Hepatocyte (in vitro differentiated cells): ENCODE measurements around the gene KIF20A. TPM values are rescaled to one million over a fixed set of nuclear protein-coding genes. Genes with fewer than 3 reads are reported as not detected.

ENCODE experiments used
- DNase-seq: peaks from one replicate; pipeline ENCODE4 v3.0.0-alpha.2; 2016; ENCODE audit warnings: low spot score
- H2AFZ ChIP-seq: fragments of 200-600 bp; sonication (generic); 2 replicates; pipeline ENCODE4 v1.6.0; 2016; ENCODE audit warnings: antibody characterized with exemption, mild to moderate bottlenecking
- H3K27ac ChIP-seq: fragments of 200-600 bp; sonication (generic); 2 replicates; pipeline ENCODE4 v1.5.1; 2016; ENCODE audit warnings: mild to moderate bottlenecking
- H3K27me3 ChIP-seq: fragments of 200-600 bp; sonication (generic); 2 replicates; pipeline ENCODE4 v1.6.1; 2016
- H3K36me3 ChIP-seq: fragments of 200-600 bp; sonication (generic); replicated peaks from 2 replicates; pipeline ENCODE4 v1.5.1; 2016; ENCODE audit warnings: low read depth; ENCODE audit not compliant: insufficient read depth
- H3K4me1 ChIP-seq: fragments of 200-600 bp; sonication (generic); 2 replicates; pipeline ENCODE4 v1.5.1; 2016; ENCODE audit warnings: mild to moderate bottlenecking, moderate library complexity; ENCODE audit not compliant: insufficient read depth
- H3K4me2 ChIP-seq: fragments of 200-600 bp; sonication (generic); 2 replicates; pipeline ENCODE4 v1.6.0; 2016
- H3K4me3 ChIP-seq: fragments of 200-600 bp; sonication (generic); 2 replicates; pipeline ENCODE4 v1.5.1; 2016; ENCODE audit warnings: mild to moderate bottlenecking
- H3K79me2 ChIP-seq: fragments of 200-600 bp; sonication (generic); 2 replicates; pipeline ENCODE4 v1.6.0; 2017; ENCODE audit warnings: mild to moderate bottlenecking
- H3K9me2 ChIP-seq: fragments of 200-600 bp; sonication (generic); replicated peaks from 2 replicates; pipeline ENCODE4 v1.6.0; 2017; ENCODE audit warnings: mild to moderate bottlenecking; ENCODE audit not compliant: insufficient read depth
- H3K9me3 ChIP-seq: fragments of 200-600 bp; sonication (generic); 2 replicates; pipeline ENCODE4 v1.5.1; 2016; ENCODE audit warnings: low read depth, mild to moderate bottlenecking
- H4K20me1 ChIP-seq: fragments of 200-600 bp; sonication (generic); 2 replicates; pipeline ENCODE4 v1.6.0; 2016; ENCODE audit warnings: mild to moderate bottlenecking; ENCODE audit not compliant: insufficient read depth, poor library complexity, severe bottlenecking
- EZH2 ChIP-seq: fragments of 200-600 bp; sonication (generic); IDR thresholded peaks from 2 replicates; pipeline ENCODE4 v1.6.1; 2016; ENCODE audit warnings: antibody characterized with exemption, mild to moderate bottlenecking, borderline replicate concordance
- EZH2phosphoT487 ChIP-seq: fragments of 200-600 bp; sonication (generic); IDR thresholded peaks from one replicate; pipeline ENCODE4 v1.6.1; 2018; ENCODE audit warnings: antibody characterized with exemption, mild to moderate bottlenecking, low read depth, moderate library complexity; ENCODE audit not compliant: unreplicated experiment, severe bottlenecking
- WGBS: methylation state at CpG from one replicate; pipeline ENCODE4 v1.1.6; 2016; ENCODE audit warnings: low lambda C conversion rate; ENCODE audit errors: missing lambda C conversion rate; 5-methylcytosine and 5-hydroxymethylcytosine counted together
- polyA plus RNA-seq: library from polyadenylated mRNA; unstranded; fragments of >200 nt; fragmentation: Nextera tagmentation; extraction: Ambion mirVana; gene quantifications from 2 replicates; pipeline ENCODE4 v1.2.1, GENCODE V29; 2016
- total RNA-seq: library from RNA; depleted of rRNA; stranded (reverse); fragments of >200 nt; gene quantifications from 2 replicates; pipeline ENCODE4 v1.2.3, GENCODE V29; 2014

KIF20A gene
- total and polyA plus RNA-seq, 2 experiments from 2014 or later: 9.0 to 12.3 TPM

DNA sequence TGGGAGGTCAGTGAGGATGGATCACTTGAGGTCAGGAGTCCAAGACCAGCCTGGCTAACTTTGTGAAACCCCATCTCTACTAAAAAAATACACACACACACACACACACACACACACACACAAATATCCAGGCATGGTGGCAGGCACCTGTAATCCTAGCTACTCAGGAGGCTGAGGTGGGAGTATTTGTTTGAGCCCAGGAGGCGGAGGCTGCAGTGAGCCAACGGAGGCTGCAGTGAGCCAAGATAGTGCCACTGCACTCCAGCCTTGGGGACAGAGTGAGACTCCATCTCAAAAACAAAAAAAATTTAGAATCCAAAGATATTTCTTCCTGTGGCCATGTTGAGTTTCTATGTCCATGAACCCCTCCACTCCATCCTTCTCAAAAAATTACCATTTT, 55.7 kb downstream of the KIF20A start:
- H3K79me2 ChIP-seq: no peaks in the 10 kb centered on the region
- no peak for TF ChIP-seq EZH2
- TF ChIP-seq EZH2phosphoT487: no peak
- no peak for DNase-seq
- H3K27ac ChIP-seq: no peak overlapping the region
- WGBS: 83% methylated on average over 2 of the region's 2 CpGs
- H3K27me3 ChIP-seq: peaks cover 3% of the 10 kb centered on the region
- H3K36me3 ChIP-seq: no peaks in the 10 kb centered on the region
- H4K20me1 ChIP-seq: no peaks in the 10 kb centered on the region
- H3K9me3 ChIP-seq: no peaks in the 10 kb centered on the region
- H3K4me2 ChIP-seq: no peak overlapping the region
- no peak overlapping the region for H3K4me3 ChIP-seq
- H3K9me2 ChIP-seq: no peaks in the 10 kb centered on the region
- H3K4me1 ChIP-seq: peaks cover 9% of the 10 kb centered on the region
- H2AFZ ChIP-seq: no peak overlapping the region

Other genes with a start within 250 kb of the KIF20A start
- 19.6 and 22.7 TPM in 2 replicates for gene FAM13B, start 146.0 kb upstream of the KIF20A start, total RNA-seq
- gene FAM13B, start 146.0 kb upstream of the KIF20A start, polyA plus RNA-seq: 8.1 and 9.4 TPM in 2 replicates
- gene WNT8A, start 95.1 kb upstream of the KIF20A start, total RNA-seq: not detected in 2 replicates
- gene WNT8A, start 95.1 kb upstream of the KIF20A start, polyA plus RNA-seq: not detected in 2 replicates
- 2.2 and 2.3 TPM in 2 replicates for gene NME5, start 39.7 kb upstream of the KIF20A start, total RNA-seq
- gene NME5, start 39.7 kb upstream of the KIF20A start, polyA plus RNA-seq: 1.8 and 2.6 TPM in 2 replicates
- 39.2 and 50.9 TPM in 2 replicates for gene BRD8, start 482 bp upstream of the KIF20A start, total RNA-seq
- 50.7 and 53.0 TPM in 2 replicates for gene BRD8, start 482 bp upstream of the KIF20A start, polyA plus RNA-seq
- gene CDC23, start 34.2 kb downstream of the KIF20A start, total RNA-seq: 32.3 and 33.2 TPM in 2 replicates
- 31.0 and 35.0 TPM in 2 replicates for gene CDC23, start 34.2 kb downstream of the KIF20A start, polyA plus RNA-seq
- 1.6 and 2.2 TPM in 2 replicates for gene GFRA3, start 95.5 kb downstream of the KIF20A start, total RNA-seq
- gene GFRA3, start 95.5 kb downstream of the KIF20A start, polyA plus RNA-seq: 3.2 and 4.2 TPM in 2 replicates
- 2.3 and 3.7 TPM in 2 replicates for gene CDC25C, start 152.7 kb downstream of the KIF20A start, total RNA-seq
- 1.6 and 3.1 TPM in 2 replicates for gene CDC25C, start 152.7 kb downstream of the KIF20A start, polyA plus RNA-seq
- 33.6 and 33.7 TPM in 2 replicates for gene FAM53C, start 159.2 kb downstream of the KIF20A start, total RNA-seq
- 27.4 and 31.0 TPM in 2 replicates for gene FAM53C, start 159.2 kb downstream of the KIF20A start, polyA plus RNA-seq
- gene KDM3B, start 173.6 kb downstream of the KIF20A start, total RNA-seq: 56.6 and 67.8 TPM in 2 replicates
- 19.0 and 22.1 TPM in 2 replicates for gene KDM3B, start 173.6 kb downstream of the KIF20A start, polyA plus RNA-seq